Measurements from ENCODE around the gene SUPT20HL1. TPM values are rescaled to one million over a fixed set of nuclear protein-coding genes. Genes with fewer than 3 reads are reported as not detected.

SUPT20HL1 gene
- total and polyA plus RNA-seq, 2 of the 4 experiments (the other 2 are of a cell fraction), result not detected

DNA sequence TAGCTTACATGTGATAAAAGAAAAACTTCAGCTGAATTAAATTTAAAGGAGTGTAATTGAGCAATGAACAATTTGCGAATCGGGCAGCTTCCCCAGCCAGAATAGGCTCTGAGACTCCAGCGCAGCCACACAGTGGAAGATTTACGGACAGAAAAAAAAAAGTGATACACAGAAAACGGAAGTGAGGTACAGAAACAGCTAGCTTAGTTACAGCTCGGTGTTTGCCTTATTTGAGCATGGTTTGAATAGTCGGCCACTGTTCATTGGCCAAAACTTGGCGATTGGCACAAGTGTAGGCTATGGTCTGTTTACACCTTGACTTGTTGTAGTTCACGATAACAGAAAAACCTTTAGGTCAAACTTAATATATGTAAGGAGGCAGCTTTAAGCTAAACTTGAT, 16.7 kb upstream of the SUPT20HL1 start:
- Histone ChIP-seq H3K9ac (ENCODE audit: low read depth, low read length) (no peak overlapping the region), H3K79me1 (ENCODE audit: low read depth in 1 of 2, low read length in 2 of 2) (no peaks in the 10 kb centered on the region), H3K27me3 (ENCODE audit: control insufficient read depth, insufficient read depth, low read length) (peaks cover 3% of the 10 kb centered on the region; the same call in 1 of the 2 replicates), H3K14ac (replicated peaks; ENCODE audit: low read depth, low read length) (no peak overlapping the region), H4K91ac (ENCODE audit: insufficient read depth, low read depth, low read length) (no peak overlapping the region), H3K56ac (ENCODE audit: extremely low read depth, insufficient read depth, low read length) (no peak overlapping the region), H4K5ac (ENCODE audit: low read depth, low read length) (no peak overlapping the region), H2BK20ac (ENCODE audit: low read depth, low read length) (no peak overlapping the region), H3K27ac (ENCODE audit: insufficient read depth, low read length) (no peak overlapping the region), H3K36me3 (ENCODE audit: control insufficient read depth, insufficient read depth, low read length) (no peaks in the 10 kb centered on the region), H3K4ac (ENCODE audit: low read depth, low read length) (no peak overlapping the region), H3K4me2 (ENCODE audit: low read depth, low read length) (no peak overlapping the region), H2AFZ (replicated peaks; ENCODE audit: low read length, poor library complexity) (no peak overlapping the region), H2AK5ac (ENCODE audit: low read depth, low read length) (no peak overlapping the region), H3K9me1 (ENCODE audit: insufficient read depth, low read length) (no peaks in the 10 kb centered on the region), H3K9me3 (ENCODE audit: control insufficient read depth, insufficient read depth, low read length) (no peaks in the 10 kb centered on the region), H2BK15ac (ENCODE audit: low read depth, low read length) (0 out of 3 replicates have a peak overlapping the region, but pooled peaks have one; percentile 40), H3K23ac (ENCODE audit: low read depth, low read length) (no peak overlapping the region), H4K20me1 (ENCODE audit: insufficient read depth, low read length) (no peaks in the 10 kb centered on the region), H4K8ac (ENCODE audit: low read depth in 2 of 2, low read length in 2 of 2) (no peak overlapping the region), H3K4me1 (ENCODE audit: control insufficient read depth, insufficient read depth, low read length) (peaks cover 1% of the 10 kb centered on the region; the same call in 1 of the 2 replicates), H3K4me3 (ENCODE audit: insufficient read depth, low read depth, low read length) (no peak overlapping the region), H2BK120ac (ENCODE audit: low read depth, low read length) (no peak overlapping the region), H2BK5ac (ENCODE audit: low read depth, low read length, poor library complexity, severe bottlenecking) (no peak overlapping the region), H2AK9ac (replicated peaks; ENCODE audit: low read depth, low read length, poor library complexity) (no peak overlapping the region), H3K18ac (ENCODE audit: low read depth, low read length) (no peak overlapping the region)
- POLR2A ChIA-PET (ENCODE audit: unreplicated experiment), result no interaction called here
- CTCF ChIA-PET, result interaction anchor here (0.8 to 1.0 kb wide), 2 partner anchors 14 to 42 kb away, joined by 3 to 5 read pairs; no protein-coding TSS in a partner anchor
- 71% methylated on average over 4 of the region's 9 CpGs; no CpG with 5 or more reads in 1 of the 2 experiments for WGBS, 2 experiments (ENCODE audit: extremely low coverage in 2 of 2, insufficient read length in 1 of 2)
- no TSS peak for BruUV-seq (replicated peaks)
- TF ChIP-seq NFE2L2 (IDR thresholded peaks at IDR 0.05; ENCODE audit: low read depth, low read length) (no peak), MAZ (IDR thresholded peaks at IDR 0.05; ENCODE audit: borderline replicate concordance, low read depth, low read length) (no peak), RAD21 (IDR thresholded peaks at IDR 0.05; ENCODE audit: low read length) (no peak), FOS (IDR thresholded peaks at IDR 0.05; ENCODE audit: low read depth, low read length) (no peak), RCOR1 (IDR thresholded peaks at IDR 0.05; ENCODE audit: insufficient replicate concordance, low read length) (no peak), BHLHE40 (IDR thresholded peaks at IDR 0.05; ENCODE audit: low read depth, low read length) (no peak), SMC3 (IDR thresholded peaks at IDR 0.05; ENCODE audit: low read depth, low read length) (no peak), MAFK (IDR thresholded peaks at IDR 0.05; ENCODE audit: low read depth, low read length) (no peak), CHD1 (IDR thresholded peaks at IDR 0.05; ENCODE audit: low read depth, low read length) (no peak), MXI1 (IDR thresholded peaks at IDR 0.05; ENCODE audit: borderline replicate concordance, low read depth, low read length) (no peak)
- TF ChIP-seq, protein P1, sequence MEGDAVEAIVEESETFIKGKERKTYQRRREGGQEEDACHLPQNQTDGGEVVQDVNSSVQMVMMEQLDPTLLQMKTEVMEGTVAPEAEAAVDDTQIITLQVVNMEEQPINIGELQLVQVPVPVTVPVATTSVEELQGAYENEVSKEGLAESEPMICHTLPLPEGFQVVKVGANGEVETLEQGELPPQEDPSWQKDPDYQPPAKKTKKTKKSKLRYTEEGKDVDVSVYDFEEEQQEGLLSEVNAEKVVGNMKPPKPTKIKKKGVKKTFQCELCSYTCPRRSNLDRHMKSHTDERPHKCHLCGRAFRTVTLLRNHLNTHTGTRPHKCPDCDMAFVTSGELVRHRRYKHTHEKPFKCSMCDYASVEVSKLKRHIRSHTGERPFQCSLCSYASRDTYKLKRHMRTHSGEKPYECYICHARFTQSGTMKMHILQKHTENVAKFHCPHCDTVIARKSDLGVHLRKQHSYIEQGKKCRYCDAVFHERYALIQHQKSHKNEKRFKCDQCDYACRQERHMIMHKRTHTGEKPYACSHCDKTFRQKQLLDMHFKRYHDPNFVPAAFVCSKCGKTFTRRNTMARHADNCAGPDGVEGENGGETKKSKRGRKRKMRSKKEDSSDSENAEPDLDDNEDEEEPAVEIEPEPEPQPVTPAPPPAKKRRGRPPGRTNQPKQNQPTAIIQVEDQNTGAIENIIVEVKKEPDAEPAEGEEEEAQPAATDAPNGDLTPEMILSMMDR (conservative IDR thresholded peaks at IDR 0.05; ENCODE audit: low read depth, low read length), result no peak
- TF ChIP-seq, protein P2, sequence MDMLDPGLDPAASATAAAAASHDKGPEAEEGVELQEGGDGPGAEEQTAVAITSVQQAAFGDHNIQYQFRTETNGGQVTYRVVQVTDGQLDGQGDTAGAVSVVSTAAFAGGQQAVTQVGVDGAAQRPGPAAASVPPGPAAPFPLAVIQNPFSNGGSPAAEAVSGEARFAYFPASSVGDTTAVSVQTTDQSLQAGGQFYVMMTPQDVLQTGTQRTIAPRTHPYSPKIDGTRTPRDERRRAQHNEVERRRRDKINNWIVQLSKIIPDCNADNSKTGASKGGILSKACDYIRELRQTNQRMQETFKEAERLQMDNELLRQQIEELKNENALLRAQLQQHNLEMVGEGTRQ (IDR thresholded peaks at IDR 0.05; ENCODE audit: low read depth, low read length), result no peak
- dilution Hi-C loops (cut with HindIII; ENCODE audit: low sequenced_read_pairs, unreplicated experiment) (no loop called here), intact Hi-C loops (cut with micrococcal nuclease) (no loop called here), in situ Hi-C loops (cut with MboI; ENCODE audit: low sequenced_read_pairs) (no loop called here)
- ATAC-seq (ENCODE audit: low read depth) (no peak), DNase-seq (no peak)

All from IMR-90 (cell line).